Body of pancreas (tissue), 4 donors: Measurements from ENCODE around the gene HAUS7. TPM values are rescaled to one million over a fixed set of nuclear protein-coding genes. Genes with fewer than 3 reads are reported as not detected.

Experiments used
- ATAC-seq: fragments of 150-250 bp; one replicate; pipeline ENCODE4 v1.9.1; 2016
- DNase-seq, 4 donors: peaks; one replicate each; pipeline ENCODE4 v3.0.0-alpha.2; 2019
- H3K27ac ChIP-seq, 4 donors: fragments of 200-600 bp; sonication (generic); 1 replicate in 3 of 4; 2 replicates in 1 of 4; pipeline versions ENCODE4 v1.5.1 to v1.6.1; 2016 to 2019; ENCODE audit warnings: mild to moderate bottlenecking in 1 of 4, mixed read lengths in 1 of 4, moderate library complexity in 1 of 4
- H3K27me3 ChIP-seq, 2 donors: fragments of 200-600 bp; sonication (generic); one replicate each; pipeline ENCODE4 v1.6.0; 2016; ENCODE audit warnings: mild to moderate bottlenecking in 1 of 2
- H3K36me3 ChIP-seq, 2 donors: fragments of 200-600 bp; sonication (generic); replicated peaks in 1 of 2; 2 replicates each; pipeline ENCODE4 v1.5.1; 2016; ENCODE audit warnings: low read depth in 2 of 2; ENCODE audit not compliant: insufficient read depth in 1 of 2
- H3K4me1 ChIP-seq: fragments of 200-600 bp; sonication (generic); one replicate; pipeline ENCODE4 v1.6.0; 2016
- H3K4me3 ChIP-seq, 2 donors: fragments of 200-600 bp; sonication (generic); 1 replicate in 1 of 2; 2 replicates in 1 of 2; pipeline ENCODE4 v1.5.1; 2016 to 2019
- H3K9me3 ChIP-seq, 3 donors: fragments of 200-600 bp; sonication (generic); 1 replicate in 2 of 3; 2 replicates in 1 of 3; pipeline ENCODE4 v1.5.1; 2016
- CTCF ChIP-seq, 7 experiments: fragments of 450-650 bp in 4 of 7; fragments of 200-600 bp in 3 of 7; sonication (generic) in 3 of 7; IDR thresholded peaks; one replicate each; pipeline ENCODE4 v1.5.1; 2016 to 2019; ENCODE audit warnings: antibody characterized with exemption in 7 of 7
- POLR2A ChIP-seq, 3 donors: fragments of 450-650 bp; IDR thresholded peaks; one replicate each; pipeline ENCODE4 v1.6.1; 2016; ENCODE audit warnings: antibody characterized with exemption in 3 of 3, mild to moderate bottlenecking in 2 of 3
- WGBS, 2 donors: methylation state at CpG; one replicate each; pipeline ENCODE4 v1.1.5; 2017; 5-methylcytosine and 5-hydroxymethylcytosine counted together
- intact Hi-C: fragments of 100-400 bp; cut with DNase I; formaldehyde crosslinking; loops from one replicate; pipeline ENCODE4 v1.15.1; 2023
- total RNA-seq, 2 donors: library from RNA; depleted of rRNA; stranded (reverse); fragments of >200 nt; gene quantifications; one replicate each; pipeline ENCODE4 v1.1.0, GENCODE V29; 2016

HAUS7 gene
- total RNA-seq, 2 donors from 2014 or later: 3.1 to 38.2 TPM

- intact Hi-C loops: no loop called here
- no peak for DNase-seq
- ATAC-seq: no peak
- Histone ChIP-seq H3K36me3 (no peaks in the 10 kb centered on the region), H3K4me3 (no peak overlapping the region), H3K9me3 (no peaks in the 10 kb centered on the region), H3K27me3 (no peaks in the 10 kb centered on the region), H3K27ac (no peak overlapping the region), H3K4me1 (peaks cover 8% of the 10 kb centered on the region)
- 58 to 69% methylated on average over 8 to 9 of the region's 12 CpGs for WGBS, 2 donors
- no peak for TF ChIP-seq POLR2A (IDR thresholded peaks at IDR 0.05)
- TF ChIP-seq CTCF (IDR thresholded peaks at IDR 0.05): no peak
Measured at GRCh38 chrX:153410888-153411254, 59.5 kb downstream of the HAUS7 start.

GRCh38 chrX:153410373-153410772 is 60.0 kb downstream of the HAUS7 start:
- H3K27ac ChIP-seq: no peak overlapping the region
- DNase-seq (no peak), ATAC-seq (no peak)
- WGBS, 2 donors: 96 to 97% methylated on average over 6 to 12 of the region's 15 CpGs
- TF ChIP-seq CTCF (IDR thresholded peaks at IDR 0.05): no peak
- TF ChIP-seq POLR2A (IDR thresholded peaks at IDR 0.05): no peak
- no peaks in the 10 kb centered on the region for H3K9me3 ChIP-seq
- H3K27me3 ChIP-seq: no peaks in the 10 kb centered on the region
- intact Hi-C loops: no loop called here
- peaks cover 8% of the 10 kb centered on the region for H3K4me1 ChIP-seq
- H3K4me3 ChIP-seq: no peak overlapping the region
- no peaks in the 10 kb centered on the region for H3K36me3 ChIP-seq

- no peak overlapping the region for H3K4me3 ChIP-seq
- 75 to 82% methylated on average over 7 to 21 of the region's 30 CpGs for WGBS, 2 donors
- H3K36me3 ChIP-seq: no peaks in the 10 kb centered on the region
- peaks cover 8% of the 10 kb centered on the region for H3K4me1 ChIP-seq
- ATAC-seq (no peak), DNase-seq (no peak)
- H3K9me3 ChIP-seq: no peaks in the 10 kb centered on the region
- H3K27me3 ChIP-seq: no peaks in the 10 kb centered on the region
- H3K27ac ChIP-seq: no peak overlapping the region
- intact Hi-C loops: no loop called here
- TF ChIP-seq CTCF (IDR thresholded peaks at IDR 0.05) (no peak), POLR2A (IDR thresholded peaks at IDR 0.05) (no peak)
Measured at GRCh38 chrX:153409414-153410101, 60.8 kb downstream of the HAUS7 start.

- Histone ChIP-seq H3K4me1 (peaks cover 8% of the 10 kb centered on the region), H3K36me3 (no peaks in the 10 kb centered on the region), H3K27ac (no peak overlapping the region), H3K9me3 (no peaks in the 10 kb centered on the region), H3K27me3 (no peaks in the 10 kb centered on the region), H3K4me3 (no peak overlapping the region)
- intact Hi-C loops: no loop called here
- 40 to 83% methylated on average over 1 to 8 of the region's 12 CpGs for WGBS, 2 donors
- no peak for TF ChIP-seq CTCF (IDR thresholded peaks at IDR 0.05)
- TF ChIP-seq POLR2A (IDR thresholded peaks at IDR 0.05): no peak
- DNase-seq (no peak), ATAC-seq (no peak)
Measured at GRCh38 chrX:153408871-153409351, 61.5 kb downstream of the HAUS7 start.

GRCh38 chrX:153408221-153408721 is 62.1 kb downstream of the HAUS7 start:
- no peak overlapping the region for H3K27ac ChIP-seq
- no peak overlapping the region for H3K4me3 ChIP-seq
- no peaks in the 10 kb centered on the region for H3K36me3 ChIP-seq
- H3K4me1 ChIP-seq: peaks cover 8% of the 10 kb centered on the region
- no peaks in the 10 kb centered on the region for H3K27me3 ChIP-seq
- TF ChIP-seq POLR2A (IDR thresholded peaks at IDR 0.05) (no peak), CTCF (IDR thresholded peaks at IDR 0.05) (no peak)
- DNase-seq (no peak), ATAC-seq (no peak)
- 80 to 83% methylated on average over 1 to 2 of the region's 10 CpGs for WGBS, 2 donors
- no peaks in the 10 kb centered on the region for H3K9me3 ChIP-seq
- intact Hi-C loops: no loop called here
